K562 (cell line): Measurements from ENCODE around the gene TFRC.

Experiments
- ELK1 ChIP-seq: sonication (generic); formaldehyde crosslinking; IDR thresholded peaks from 2 replicates; pipeline ENCODE4 v1.8.1; 2022; ENCODE audit warnings: missing genetic modification reagents
- NFIC ChIP-seq: fragments of 450-650 bp; IDR thresholded peaks from 2 replicates; pipeline ENCODE4 v1.6.1; 2017; ENCODE audit warnings: mild to moderate bottlenecking, inconsistent platforms
- PTTG1 ChIP-seq: fragments of 450-650 bp; IDR thresholded peaks from 2 replicates; pipeline ENCODE4 v1.6.1; 2016; ENCODE audit warnings: low read depth, mild to moderate bottlenecking, missing genetic modification characterization, missing compliant biosample characterization
- SREBF2 ChIP-seq: sonication (generic); formaldehyde crosslinking; IDR thresholded peaks from 2 replicates; pipeline ENCODE4 v1.4.0; 2020; ENCODE audit warnings: mild to moderate bottlenecking, missing genetic modification reagents
- ZBTB43 ChIP-seq: sonication (generic); formaldehyde crosslinking; IDR thresholded peaks from 2 replicates; pipeline ENCODE4 v1.8.0; 2023; ENCODE audit warnings: mild to moderate bottlenecking, missing genetic modification reagents
- ZFP1 ChIP-seq: fragments of 450-650 bp; formaldehyde crosslinking; IDR thresholded peaks from 2 replicates; pipeline ENCODE4 v1.4.0; 2020; ENCODE audit warnings: mild to moderate bottlenecking, mixed read lengths
- ZNF561 ChIP-seq: fragments of 450-650 bp; formaldehyde crosslinking; conservative IDR thresholded peaks from 2 replicates; pipeline ENCODE4 v1.4.0; 2020; ENCODE audit warnings: mild to moderate bottlenecking, moderate library complexity

DNA sequence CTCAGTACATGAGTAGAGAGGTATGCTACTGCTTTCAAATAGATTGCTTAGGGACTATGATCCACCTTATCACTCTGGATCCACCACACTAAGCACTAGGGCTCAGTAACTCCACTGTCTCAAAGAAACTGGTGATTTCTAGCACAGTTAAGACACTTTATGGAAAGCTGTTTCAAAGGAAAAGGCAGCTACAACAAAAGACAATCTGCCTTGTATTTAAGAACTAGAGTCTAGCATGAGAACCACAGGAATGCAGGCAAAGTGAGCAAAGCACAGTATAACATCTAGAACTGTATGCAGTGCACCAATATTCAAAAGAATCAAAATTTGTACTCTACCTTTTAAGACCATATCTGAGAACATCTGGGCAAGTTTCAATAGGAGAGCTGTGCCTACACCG, 17.9 kb downstream of the TFRC start:
- TF ChIP-seq ZNF561 (CRISPR knock-in tag) (no peak), ELK1 (no peak), PTTG1 (tag) (no peak), SREBF2 (CRISPR knock-in tag) (no peak), NFIC (no peak), ZBTB43 (CRISPR knock-in tag) (no peak), ZFP1 (CRISPR knock-in tag) (no peak)
